ENCODE results near the gene CELSR2.

CELSR2 gene

DNA sequence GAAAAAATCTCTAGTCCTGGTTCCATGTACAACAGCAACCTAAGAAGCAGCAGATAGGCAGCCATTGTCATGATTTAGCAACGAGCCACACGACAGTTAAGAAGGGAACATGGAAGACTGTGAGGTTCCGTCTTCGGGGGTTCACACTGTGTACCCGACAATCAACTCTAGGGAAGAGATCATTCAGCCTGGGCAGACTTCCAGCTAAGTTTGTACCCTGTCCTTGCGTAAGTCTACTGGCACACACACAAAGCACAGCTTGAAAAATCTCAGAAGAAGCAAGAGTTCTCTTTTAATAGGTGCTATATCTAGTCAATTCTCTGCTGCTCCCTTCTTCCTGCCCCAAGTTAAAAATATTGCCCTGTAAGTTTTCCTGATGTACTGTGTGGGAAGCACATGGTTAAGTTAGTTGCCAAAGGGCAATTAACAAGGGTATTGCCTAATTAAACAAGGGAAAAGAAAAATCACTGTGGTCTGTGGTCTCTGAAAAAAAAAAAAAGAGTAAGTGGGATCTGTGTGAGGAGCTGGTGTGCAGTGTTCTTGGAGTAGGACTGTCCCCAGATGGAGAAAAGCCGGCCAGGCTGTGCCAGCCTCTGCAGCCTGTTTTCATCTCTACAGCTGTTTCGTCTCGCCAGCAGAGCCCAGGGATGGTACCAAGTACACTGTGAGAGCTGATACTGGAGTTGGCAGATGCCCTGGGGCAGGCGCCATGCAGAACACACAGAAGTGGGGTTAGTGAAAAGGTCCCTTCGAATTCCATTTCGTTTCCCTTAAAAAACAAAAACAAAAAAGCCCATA is 63.8 kb downstream of the CELSR2 start:
- ATAC-seq (no peak), DNase-seq (ENCODE audit: low spot score in 2 of 2) (no peak)
- Mint-ChIP-seq H3K4me3 (no peak overlapping the region), H3K4me1 (no peaks in the 10 kb centered on the region), H3K9me3 (no peaks in the 10 kb centered on the region), H3K36me3 (no peaks in the 10 kb centered on the region), H3K27ac (no peak overlapping the region)

DNA sequence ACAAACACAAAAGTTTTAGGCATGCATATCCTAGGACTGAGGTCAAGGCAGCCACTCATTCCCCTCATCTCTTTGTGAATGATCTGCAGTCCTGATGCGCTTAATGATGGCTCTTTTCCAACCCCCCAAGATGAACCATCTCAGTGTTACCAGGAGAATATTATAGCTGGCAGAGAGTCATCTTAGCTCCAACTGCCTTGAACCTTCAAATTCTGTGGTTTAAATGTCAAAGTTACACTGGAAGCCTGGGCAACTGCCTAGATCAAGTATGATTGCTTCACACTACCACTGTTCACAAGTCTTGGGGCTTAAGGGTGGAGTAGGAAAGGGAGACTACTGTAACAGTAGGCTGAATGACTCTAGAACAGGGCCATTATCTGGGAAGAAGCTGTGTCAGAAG is 65.5 kb downstream of the CELSR2 start:
- Mint-ChIP-seq H3K36me3 (no peaks in the 10 kb centered on the region), H3K4me3 (no peak overlapping the region), H3K4me1 (no peaks in the 10 kb centered on the region), H3K9me3 (no peaks in the 10 kb centered on the region), H3K27ac (no peak overlapping the region)
- DNase-seq (ENCODE audit: low spot score in 2 of 2) (no peak), ATAC-seq (no peak)

DNA sequence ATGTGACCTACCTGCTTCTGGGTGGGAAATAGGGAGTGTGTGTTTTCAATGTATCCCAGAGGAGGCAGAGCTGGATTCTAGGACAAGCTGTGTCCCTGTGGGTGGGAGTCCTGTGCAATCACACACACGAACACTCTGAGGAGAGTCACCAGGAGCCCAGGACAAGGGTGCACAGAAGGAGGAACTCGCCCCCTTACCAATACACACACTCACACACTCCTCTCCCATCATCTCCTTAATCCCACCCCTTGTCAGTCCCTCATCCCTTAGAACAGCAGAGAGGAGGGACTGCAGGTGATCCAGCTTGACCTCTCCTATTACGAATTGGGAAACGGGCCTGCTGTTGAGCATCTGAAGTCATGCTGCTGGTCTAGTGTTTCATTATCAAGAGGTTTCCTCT is 65.9 kb downstream of the CELSR2 start:
- Mint-ChIP-seq H3K27ac (no peak overlapping the region), H3K36me3 (no peaks in the 10 kb centered on the region), H3K9me3 (no peaks in the 10 kb centered on the region), H3K4me3 (no peak overlapping the region), H3K4me1 (no peaks in the 10 kb centered on the region)
- ATAC-seq (no peak), DNase-seq (ENCODE audit: low spot score in 2 of 2) (no peak)

DNA sequence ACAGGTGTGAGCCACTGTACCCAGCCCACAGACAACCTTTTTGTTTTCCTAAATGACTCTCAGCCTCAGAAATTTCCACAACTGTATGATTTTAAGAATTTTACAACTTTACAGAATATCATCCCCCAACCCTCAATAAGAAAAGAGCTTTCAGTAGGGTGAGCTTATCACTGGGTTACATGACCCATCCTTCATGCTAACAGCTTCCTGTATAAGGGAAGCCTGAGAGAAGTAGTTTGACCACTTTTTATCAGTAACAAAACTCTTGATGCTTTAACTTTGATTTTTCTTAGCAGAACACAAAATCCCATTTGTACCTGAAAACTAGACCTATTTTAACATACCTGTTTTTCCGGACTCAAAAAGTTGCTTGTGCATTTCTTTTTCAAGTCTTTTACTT is 67.2 kb downstream of the CELSR2 start:
- ATAC-seq (no peak), DNase-seq (ENCODE audit: low spot score in 2 of 2) (no peak)
- H3K36me3 Mint-ChIP-seq: no peaks in the 10 kb centered on the region
- H3K27ac Mint-ChIP-seq: no peak overlapping the region
- H3K4me3 Mint-ChIP-seq: no peak overlapping the region
- H3K4me1 Mint-ChIP-seq: no peaks in the 10 kb centered on the region
- no peaks in the 10 kb centered on the region for H3K9me3 Mint-ChIP-seq

DNA sequence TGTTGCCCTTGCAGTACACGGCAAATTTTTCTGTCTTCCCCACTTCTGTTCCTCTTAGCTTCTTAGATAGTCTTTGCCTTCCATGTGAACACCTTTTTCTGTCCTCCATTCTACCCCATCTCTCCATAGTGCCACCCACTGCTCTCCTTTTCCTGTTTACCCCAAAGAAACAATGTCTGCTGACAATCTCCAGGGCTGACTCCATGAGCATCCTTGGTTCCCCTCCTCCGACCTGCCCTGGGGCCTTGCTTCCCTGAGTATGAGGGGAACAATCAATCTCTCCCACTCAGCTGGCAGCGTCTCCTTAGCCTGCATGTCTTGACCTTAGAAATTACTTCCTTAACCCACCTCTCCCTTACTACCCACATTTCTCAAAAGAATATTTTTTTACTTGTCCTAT is 69.8 kb downstream of the CELSR2 start:
- DNase-seq (ENCODE audit: low spot score in 2 of 2): no peak
- Mint-ChIP-seq H3K36me3 (no peaks in the 10 kb centered on the region), H3K4me3 (no peak overlapping the region), H3K4me1 (no peaks in the 10 kb centered on the region), H3K27ac (no peak overlapping the region), H3K9me3 (no peaks in the 10 kb centered on the region)
- no peak for ATAC-seq

DNA sequence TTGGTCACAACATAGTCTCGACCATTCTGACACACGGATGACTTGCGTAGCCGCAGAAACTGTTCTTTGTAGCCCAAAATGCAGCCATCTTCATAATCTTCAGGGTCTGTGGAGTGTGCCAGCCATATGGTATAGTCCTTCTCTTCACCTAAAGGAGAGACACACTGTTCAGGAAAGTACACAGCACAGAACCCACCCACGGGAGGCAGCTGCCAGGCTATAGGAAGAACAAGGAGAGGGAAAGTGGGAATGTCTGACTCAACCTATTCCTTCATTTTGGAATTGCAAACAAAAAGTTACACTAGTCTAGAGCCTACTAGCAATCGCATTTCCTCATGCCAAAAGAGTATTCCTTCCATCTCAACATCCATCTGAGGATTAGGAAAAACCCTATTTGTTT is 73.6 kb downstream of the CELSR2 start:
- DNase-seq (ENCODE audit: low spot score in 2 of 2) (no peak), ATAC-seq (no peak)
- Mint-ChIP-seq H3K9me3 (no peaks in the 10 kb centered on the region), H3K27ac (no peak overlapping the region), H3K4me3 (no peak overlapping the region), H3K36me3 (no peaks in the 10 kb centered on the region), H3K4me1 (no peaks in the 10 kb centered on the region)

Measured in stimulated activated effector memory CD8-positive, alpha-beta T cell treated with anti-CD3 and anti-CD28 coated beads, Interleukin-12 subunit alpha, Interleukin-12 subunit beta, amount 100 ng/mL, for 72 hours (primary cell).